ENCODE data around the gene ACSL1.
"Not testable (repeated sequence)": the region's sequence is repeated elsewhere in the genome, so short reads cannot be mapped to it uniquely, and the experiment has no call there.

ACSL1 gene

DNA sequence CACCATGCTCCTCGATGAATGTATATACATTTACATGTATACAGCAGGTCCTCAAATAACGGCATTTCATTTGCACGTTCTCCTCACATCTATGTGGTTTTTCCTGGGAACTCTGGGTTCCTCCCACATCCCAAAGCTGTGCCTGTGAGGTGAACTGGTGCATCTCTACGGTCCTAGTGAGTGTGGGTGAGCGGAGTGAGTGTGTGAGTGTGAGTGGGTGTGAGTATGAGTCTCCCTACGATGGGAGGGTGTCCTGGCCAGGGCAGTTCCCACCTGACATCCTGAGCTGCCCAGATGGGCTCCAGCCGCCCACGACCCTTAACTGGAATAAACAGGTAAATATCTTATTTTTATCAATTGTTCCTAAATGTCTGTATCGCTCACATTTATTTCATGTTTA, 40.0 kb downstream of the ACSL1 start:
- no peak for DNase-seq

DNA sequence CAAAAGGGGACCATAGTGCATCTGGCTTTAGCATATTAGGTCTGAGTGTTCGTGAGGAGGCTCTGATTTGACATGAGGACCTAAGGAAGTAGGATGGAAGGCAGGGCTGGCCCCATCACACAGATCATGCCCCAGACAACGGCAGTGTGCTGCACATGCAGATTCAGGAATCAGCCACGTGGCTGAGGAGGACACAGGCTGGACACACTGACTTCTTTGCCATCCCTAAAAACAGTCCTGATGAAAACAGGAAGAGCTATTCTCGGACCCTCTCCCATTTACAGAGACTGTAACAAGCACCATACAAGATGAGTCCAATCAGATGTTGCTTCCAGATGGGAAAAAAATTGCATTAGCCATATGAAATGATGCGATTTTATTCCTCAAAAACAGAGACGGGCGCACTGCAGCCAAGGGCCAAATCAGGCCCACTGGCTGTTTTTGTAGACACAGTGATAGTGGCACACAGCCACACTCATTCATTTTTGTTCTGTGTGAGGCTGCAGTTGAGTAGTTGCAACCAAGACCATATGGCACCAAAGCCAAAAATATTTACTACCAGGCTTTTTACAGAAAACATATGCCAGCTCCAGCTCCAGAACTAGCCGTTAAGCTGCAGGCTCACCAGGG, 41.0 kb downstream of the ACSL1 start:
- DNase-seq = no peak

DNA sequence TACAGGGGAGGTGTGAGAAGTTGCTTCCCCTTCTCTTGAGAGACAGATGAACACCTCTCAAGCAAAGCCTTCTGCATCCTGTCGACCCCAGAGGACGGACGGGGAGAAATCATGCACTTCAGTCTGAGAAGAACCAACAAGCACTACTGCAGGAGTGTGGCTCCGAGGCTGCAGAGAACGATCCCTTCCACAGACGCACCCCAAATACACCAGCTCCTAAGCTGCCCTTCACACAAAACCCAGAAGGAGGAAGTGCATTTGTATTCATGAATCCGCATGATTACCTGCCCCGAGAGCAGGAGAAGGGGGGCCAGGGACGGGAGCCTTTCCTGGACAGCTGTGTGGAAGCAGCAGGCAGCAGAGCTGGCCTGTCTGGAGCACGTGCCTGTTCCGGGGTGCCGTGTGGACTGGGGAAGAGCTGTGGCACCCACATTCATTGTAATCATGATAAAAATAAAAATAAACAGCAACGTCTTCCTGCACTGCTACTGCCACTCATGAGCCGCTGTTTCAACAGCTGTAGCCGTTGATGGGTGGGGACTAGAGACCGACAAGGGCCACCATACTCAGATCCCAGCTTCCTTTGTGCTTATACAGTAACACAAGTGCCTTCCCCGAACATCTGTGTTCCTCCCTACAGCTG, 42.9 kb downstream of the ACSL1 start:
- no peak for DNase-seq

DNA sequence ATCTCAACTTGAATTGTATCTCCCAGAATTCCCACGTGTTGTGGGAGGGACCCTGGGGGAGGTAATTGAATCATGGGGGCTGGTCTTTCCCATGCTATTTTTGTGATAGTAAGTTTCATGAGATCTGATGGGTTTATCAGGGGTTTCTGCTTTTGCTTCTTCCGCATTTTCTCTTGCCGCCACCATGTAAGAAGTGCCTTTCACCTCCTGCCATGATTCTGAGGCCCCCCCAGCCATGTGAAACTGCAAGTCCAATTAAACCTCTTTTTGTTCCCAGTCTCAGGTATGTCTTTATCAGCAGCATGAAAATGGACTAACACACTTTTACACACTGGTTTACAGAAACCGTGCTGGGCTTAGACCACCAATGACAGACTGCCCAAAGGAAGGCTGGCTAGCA, 46.6 kb downstream of the ACSL1 start:
- DNase-seq = not testable (repeated sequence)

DNA sequence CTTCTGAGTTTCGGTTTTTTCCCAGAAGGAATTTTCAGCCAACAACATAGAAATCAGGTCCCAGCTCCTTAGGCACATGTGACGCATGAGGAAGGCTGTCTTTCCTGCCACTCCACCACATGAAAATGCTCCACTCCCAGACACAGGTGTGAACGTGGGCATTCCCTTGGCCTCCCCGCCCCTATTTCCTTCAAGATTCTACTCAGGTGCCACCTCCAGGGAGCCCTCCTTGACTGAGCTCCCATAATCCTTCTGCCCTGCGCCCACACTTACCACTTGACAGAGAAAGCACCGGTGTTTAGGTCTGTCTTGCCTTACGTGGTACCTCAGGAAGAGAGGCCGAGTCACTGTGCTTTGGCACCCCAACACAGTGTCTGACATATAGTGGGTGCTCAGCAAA, 47.4 kb downstream of the ACSL1 start:
- DNase-seq = no peak

DNA sequence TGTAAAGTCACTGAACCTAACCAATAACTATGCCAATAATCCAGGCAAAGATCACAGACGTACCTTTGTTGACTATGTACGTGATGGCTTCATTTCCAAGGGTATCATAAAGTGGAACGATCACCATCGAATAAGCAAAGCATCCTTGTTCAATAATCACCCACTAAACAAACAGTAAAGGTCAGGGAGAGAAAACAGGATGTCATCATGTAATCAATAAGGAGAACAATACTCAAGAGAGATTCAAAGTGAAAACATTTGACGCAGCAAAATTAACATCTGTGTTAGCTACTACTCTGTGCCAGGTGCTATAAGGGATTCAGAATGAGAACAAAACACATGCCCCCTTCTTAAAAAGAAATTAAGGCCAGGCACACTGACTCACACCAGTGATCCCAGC, 48.9 kb downstream of the ACSL1 start:
- DNase-seq = no peak

DNA sequence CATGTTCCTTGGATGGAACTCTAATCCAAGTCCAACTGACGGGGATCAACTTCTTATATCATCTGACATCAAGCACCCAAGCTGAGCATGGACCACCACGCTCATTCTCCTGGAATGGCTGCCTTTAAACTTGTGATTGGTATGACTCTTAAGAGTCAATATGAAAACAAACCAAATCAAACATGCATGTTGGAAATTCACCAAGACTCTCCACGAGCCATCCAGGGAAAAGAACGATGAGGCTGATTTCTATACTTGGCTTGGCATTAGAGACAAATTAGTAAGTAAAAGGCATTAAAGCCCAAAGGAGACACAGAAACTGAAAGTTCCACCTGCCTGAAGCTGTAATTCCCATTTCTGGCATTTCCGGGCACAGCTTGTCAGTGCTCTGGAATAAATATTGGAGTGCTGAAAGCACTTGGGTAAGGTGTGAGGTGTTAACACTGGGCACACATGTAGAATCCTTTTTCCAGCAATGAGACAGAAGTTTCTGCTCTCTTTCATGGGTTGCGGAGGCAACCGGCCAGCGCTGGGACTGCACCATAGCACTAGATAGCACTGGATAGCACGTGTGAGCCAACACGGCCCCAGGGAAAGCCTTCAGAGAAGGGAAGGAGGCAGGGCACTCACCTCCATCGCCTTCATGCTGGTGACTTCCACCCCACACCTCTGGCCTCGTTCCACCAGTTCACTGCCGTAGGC, 49.8 kb downstream of the ACSL1 start:
- no peak for DNase-seq

DNA sequence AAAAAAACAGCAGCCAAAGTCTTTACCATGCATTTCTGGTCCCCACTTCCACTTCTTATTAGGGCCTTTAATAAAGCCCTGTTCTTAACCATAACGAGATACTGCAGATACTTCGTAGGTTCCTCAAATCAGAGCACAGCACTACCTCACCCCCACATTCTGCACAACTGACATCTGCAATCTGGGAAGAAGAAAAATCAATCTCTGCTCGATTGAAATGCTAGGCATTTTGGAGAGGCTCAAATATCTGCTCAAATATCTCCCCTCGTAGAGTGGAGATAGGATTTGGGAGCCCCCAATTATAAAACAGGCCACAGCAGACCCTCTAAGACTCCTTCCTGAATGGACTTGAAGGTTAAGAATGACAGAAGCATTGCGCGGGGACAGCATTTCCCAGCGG, 51.6 kb downstream of the ACSL1 start:
- DNase-seq = no peak

DNA sequence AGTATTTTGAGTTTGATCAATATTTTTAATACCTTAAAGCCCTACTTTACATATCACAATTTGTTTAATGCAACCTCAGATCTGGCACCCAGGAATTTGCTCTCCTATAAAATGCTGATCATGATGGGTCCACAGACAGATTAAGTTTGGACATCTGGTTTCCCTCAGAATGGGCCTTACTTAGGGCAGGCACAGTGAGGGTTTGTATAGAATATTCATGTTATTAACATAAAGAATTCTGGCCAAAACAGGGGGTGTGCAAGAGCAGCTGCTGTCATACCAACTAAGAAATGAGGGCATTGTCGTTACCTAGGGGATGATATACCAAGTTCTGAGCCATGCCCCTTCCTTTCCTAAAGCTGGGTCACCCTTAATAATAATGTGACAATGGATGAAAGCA, 54.4 kb downstream of the ACSL1 start:
- no peak for DNase-seq

DNA sequence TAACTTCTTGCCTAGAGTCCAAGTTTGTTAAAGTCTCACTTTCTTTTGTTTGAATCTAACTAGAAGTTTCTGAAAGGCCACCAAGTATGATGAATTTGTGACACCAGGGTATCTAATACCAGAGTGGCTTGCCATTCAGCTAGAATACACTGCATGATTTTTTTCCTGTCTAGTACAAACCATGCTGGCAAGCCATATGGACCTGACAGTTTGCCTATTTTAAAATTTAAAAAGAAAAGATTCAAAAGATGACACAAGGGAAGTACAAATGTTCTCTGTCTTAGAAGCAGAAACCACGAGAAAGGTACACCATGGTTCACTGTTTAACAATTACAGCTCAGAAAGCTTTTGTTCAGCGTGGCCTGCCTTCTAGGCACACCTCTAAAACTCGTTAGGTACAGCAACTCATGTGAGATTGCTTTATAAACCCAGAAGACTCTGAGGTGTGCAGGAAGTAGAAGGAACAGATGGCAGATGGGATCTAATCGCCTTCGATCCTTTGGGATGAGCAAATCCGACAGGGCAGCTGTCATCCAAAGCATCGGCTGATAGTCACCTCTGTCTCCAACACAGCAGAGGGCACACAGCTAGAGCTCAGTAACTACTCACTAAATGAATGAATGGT, 56.5 kb downstream of the ACSL1 start:
- DNase-seq = no peak

DNA sequence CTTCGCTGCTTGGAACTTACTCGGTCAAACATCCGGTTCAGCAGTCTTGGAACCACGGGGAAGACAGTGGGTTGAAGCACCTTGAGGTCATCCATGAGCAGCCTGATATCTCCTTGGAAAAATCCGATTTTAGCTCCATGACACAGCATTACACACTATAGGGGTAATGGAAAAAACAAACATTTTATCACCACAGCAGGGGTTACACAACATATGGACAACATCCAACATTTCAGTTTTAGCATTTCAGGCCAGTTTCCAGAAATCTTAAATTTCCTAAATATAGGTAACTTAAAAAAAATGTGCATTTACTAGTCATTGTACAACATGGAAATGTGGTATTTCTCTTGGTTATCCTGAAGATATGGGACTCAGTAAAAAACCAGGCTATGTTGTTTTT, 57.5 kb downstream of the ACSL1 start:
- no peak for DNase-seq

DNA sequence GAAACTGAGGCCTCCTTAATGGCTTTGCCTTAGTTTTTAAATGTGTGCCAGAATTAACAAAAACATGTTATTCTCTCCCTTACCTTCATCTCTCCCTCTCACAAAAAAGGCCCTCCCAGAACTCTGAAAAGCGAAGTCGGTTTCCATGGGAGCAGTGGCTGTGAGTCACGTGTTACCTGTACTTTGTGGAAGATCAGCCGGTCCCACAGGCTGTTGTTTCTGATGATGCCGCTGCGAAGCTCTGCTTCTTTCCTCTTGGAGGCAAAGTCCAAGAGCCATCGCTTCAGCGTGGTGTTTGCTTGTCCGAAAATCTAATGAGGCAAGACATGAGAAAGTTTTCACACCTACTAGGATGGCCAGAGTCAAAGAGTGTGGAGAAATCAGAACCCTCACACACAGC, 59.3 kb downstream of the ACSL1 start:
- no peak for DNase-seq

DNA sequence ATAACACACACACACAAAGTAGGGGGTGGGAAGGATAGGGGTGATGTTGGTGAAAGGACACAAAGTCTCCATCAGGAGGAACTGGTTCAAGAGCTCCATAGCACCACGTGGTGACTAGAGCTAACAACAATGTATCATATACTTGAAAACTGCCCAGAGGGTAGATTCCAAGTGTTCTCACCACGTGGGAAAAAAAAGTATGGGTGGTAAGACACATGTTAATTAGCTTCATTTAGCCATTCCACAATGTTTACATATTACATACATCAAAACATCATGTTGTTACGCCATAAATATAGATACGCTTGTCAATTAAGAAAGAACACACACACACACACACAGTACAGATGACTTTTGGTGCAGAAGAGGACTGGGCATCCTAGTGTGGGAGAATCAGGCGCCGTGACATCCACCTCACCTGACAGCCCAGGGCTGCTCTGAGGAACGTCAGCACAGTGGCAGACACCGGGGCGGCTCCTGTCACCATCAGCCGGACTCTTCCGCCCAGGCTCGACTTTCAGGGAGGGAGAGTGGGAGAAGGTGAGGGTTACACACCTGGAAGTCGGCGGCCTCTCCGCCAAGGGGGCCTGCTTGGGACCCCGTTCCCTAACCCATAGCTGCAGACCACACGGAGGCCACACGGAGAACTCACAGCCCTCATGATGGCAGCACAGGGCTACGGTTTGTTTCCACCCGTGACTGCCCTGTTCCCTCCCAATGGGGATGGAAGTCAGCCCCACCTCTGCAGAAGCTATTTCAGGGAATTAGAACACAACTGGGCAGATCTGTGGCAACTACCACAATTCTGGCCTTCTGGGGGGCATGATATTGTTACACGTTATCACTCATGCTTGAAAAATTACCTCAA, 60.1 kb downstream of the ACSL1 start:
- no peak for DNase-seq

DNA sequence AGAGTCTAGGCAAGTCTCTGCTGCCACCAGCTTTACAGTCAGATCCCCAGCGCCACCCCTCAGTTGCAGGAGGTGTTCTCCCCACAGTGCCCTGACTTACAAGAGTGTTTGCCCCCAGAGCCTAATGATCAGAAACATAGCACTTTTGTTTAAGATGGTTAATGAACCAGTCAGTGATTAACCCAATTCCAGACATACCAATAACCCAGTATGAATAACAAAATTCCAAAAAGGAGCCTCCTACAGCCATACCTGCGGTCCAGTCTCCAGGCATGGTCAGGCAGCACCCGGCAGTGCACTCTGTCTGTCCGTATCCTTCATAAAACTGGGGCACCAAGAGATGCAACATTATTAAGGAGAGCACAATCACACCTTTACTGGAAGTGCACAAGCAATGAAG, 61.2 kb downstream of the ACSL1 start:
- no peak for DNase-seq

DNA sequence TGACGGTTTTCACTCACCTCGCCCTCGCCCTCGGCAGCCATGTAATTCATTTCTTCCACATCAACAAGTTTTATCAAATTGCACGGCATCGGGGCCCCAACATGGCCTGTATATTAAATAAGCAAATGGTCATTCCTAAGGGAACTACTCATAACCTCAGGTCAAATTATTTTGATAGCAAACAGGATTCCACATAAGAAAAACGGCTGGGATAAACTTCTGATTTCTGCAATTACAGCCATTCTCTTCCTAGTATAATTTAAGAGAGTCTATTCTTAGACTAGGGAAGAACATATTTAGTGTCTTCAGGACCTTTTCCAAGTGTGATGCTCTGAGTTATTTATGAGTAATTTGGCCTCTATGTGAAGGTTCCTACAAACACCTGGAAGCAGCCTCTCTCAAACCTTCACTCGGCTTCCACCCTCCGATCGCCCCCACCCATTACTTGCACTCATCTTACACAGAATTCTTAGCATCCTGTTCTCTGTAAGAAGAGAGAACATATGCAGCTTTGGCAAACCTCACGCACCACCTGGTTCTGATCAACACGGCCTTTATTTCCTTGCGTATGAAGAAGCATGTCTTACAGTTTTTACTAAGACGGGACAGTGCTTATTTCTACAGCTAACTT, 62.5 kb downstream of the ACSL1 start:
- no peak for DNase-seq

DNA sequence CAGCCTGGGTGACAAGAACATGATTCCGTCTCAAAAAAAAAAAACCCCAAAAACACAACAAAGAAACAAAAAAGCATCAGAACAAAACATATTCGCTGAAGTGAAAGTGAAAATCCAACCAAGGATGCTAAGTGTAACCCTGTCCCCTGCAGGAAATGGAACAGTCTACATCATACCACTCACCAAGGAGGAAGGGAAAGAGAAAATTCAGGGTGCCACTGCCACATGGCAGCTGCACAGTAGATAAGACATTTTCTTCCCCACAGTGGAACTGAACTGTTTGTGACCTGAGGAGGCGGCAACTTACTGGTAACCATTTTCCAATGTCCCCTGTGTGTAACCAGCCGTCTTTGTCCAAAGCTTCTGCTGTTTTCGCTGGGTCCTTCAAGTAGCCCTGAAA, 63.7 kb downstream of the ACSL1 start:
- no peak for DNase-seq

DNA sequence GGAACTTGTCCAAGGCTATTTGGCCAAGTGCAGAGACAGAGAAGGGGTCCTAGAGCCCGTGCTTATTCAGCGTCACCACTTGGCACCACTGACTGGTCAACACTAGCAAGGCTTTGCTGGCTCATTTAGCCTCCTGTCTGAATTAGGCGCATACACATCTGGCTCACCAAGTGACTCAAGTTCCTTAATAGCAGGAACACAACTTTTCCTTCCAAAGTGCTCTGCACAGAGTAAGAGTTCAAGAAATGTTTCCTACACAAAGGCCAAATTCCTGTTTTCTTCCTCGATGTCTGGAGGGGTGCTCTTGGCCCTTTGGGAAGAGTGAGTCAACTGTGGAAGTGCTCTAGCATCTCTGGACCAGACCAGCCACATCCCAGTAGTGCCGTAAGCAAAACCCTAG, 65.1 kb downstream of the ACSL1 start:
- no peak for DNase-seq

DNA sequence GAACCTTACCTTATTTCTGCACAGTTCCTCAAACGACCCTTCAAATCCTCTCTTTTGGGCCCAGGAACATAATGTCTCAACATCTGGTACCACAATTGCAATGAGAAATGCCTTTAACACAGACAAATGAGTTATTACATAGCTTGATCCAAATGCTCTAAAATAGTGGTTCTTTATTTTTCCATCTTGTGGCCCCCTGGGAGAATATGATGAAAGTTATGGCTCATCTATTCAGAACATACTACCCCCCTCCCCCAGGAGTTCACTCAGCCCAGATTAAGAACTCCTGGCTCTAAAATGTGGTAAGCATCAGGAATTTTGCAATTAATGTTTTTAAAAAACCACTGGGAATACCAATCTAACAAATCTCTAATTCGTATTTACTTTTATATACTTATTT, 68.0 kb downstream of the ACSL1 start:
- no peak for DNase-seq

DNA sequence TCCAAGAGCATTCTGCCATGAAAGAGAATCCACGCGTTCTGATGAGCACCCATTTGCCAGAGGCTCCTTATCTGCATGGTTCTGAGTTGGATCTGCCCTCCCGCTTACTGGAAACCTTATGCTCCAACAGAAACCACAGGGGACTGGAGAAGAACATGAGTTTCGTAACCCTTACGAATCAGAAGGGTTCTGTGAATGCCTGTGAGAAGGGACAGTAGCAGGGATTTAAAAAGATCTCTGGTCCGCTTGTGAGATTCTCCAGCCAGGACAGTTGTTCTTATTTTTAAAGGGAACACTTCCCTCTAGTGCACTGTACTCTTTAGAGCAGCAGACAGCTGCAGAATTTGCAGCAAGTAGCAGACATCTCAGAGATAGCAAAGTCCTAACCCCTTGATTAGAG, 69.4 kb downstream of the ACSL1 start:
- no peak for DNase-seq

DNA sequence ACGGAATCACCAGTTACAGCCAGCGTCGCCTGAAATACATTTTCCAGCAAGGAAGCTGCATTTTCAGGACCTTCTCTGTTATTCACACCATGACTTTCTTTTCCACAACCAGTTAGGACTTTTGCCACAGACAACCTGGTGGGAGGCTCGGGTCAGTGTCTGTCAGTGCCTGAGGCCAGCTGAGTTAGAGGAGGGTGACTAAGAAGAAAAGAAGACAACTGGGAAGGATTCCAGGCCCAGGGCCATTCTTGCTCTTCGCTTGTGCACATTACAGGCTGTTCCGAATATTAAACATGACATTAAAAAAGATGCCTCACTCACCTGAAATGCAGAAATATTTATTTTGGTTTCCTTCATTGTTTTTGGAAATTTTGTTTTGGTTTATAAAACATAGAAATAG, 70.5 kb downstream of the ACSL1 start:
- no peak for DNase-seq

DNA sequence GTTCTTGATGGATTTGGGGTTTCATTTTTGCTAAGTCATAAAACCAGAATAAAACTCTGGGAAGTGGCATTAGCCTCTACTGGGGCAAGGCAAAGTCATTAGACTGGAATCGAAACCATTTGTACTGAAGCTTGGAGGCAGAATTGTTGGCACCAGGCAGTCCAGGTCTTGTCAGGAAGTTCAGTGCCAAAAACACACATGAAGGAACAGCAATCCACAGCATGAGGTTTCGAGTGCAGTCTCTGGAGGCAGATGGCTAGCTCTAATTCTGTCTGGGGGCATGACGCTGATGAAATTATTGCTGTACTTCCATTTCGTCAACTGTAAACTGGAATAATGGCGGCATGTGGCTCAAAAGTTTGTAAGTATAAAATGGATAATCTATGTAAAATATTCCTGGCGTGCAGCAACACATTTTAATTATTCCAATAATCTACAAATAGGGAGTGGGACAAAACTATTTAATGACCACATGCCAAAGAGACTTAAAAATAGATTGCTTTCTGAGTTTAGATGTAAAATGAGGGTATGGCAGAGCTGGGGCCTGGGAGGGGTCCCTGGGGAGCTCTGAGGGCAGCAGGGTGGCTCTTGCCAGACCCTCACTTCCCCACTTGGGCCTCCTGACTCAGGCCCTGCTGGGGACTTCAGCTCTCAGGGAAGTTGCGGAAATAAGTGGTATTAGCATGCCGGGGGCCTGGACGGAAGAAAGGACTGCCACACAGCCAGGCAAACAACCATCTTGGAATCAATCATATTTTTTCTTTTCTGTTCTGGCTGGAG, 73.1 kb downstream of the ACSL1 start:
- DNase-seq = no peak

DNA sequence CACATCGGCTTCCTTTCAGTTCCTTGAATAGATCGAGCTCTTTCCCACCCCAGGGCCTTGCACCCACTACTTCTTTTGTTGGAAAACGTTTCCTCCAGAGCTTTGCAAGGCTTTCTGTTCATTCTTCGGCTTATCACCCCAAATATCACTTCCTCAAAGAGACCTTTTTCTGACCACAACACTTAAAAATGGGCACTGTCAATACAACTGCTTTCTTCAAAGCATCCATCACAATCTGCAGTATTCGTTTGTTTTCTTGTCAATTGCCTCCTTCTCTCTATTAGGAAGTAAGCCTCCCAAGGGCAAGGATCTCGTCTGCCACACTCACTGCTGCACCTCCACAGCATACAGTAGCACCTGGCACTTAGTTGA, 74.2 kb downstream of the ACSL1 start:
- no peak for DNase-seq
